ENCODE measurements around the gene MEMO1.
"Not testable (repeated sequence)": the region's sequence is repeated elsewhere in the genome, so short reads cannot be mapped to it uniquely, and the experiment has no call there.

MEMO1 gene

DNA sequence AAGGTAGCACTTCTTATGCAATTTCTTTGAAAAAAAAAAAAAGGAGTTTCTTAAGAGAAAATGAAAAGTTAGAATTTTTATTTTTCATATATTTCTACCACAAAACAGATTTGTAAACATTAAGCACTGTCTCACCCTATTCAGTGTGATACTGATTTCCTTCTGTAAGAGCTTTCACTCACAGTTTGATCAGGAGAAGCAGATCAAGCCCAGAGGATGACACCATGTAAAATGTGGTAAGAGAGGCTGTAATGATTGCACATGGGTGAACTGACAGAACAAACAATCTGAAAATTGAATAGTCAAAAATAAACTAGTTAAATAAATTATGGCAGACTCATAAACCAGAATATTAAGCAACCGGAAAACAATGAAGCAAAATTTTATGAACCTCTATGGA, 54.5 kb downstream of the MEMO1 start:
- no peak for DNase-seq

DNA sequence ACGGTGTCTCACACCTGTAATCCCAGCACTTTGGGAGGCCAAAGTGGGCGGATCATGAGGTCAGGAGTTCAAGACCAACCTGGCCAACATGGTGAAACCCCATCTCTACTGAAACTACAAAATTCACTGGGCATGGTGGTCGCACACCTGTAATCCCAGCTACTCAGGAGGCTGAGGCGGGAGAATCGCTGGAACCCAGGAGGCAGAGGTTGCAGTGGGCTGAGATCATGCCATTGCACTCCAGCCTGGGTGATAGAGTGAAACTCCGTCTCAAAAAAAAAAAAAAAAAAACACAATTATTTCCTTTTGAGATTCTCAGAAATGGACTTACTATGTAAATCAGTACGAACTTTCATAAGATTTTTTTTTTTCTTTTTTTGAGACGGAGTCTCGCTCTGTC, 57.7 kb downstream of the MEMO1 start:
- not testable (repeated sequence) for DNase-seq

DNA sequence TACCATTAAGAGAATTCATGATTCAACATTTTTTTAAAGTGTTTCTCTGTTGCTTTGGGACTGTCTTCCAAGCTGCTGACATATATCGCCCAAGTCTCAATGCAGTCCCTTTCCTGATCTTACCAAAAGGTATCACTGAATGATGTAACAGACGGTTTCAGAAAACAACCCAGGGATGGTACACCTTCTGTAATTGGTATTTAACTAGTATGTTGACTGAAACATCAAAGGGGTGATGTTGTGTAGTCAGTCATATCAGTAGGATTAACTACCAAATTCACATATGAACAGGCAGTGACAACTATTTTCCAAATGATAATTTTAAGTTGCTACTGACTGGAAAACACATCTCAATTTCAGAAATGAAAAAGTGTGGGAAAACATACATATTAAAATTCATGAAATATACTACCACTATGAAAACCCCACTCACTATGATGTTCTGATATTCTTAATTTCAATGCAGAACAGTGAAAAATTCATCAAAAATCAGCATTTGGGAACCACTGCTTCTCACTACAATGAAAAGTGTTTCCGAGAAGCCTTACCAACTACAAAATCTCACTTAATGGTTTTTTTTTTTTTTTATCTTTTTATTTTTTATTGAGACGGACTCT, 59.8 kb downstream of the MEMO1 start:
- DNase-seq = no peak

DNA sequence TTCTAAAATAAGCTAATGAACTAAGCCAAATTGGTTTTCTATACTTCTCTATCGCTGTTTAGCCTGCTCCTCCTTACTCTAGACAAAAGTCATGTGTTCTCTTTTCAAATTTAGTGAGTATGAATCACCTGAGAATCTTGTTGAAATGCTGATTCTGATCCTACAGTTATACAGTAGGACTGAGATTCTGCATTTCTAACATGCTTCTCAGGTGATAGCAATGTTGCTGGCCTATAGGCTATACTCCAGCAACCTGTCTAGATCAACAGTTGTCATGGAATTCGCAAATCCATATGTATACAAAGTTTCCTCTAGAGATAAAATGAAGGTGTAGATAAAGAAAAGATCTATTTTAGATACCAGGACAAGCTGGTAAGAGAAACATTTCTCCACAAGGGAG, 62.9 kb downstream of the MEMO1 start:
- peak; percentile 68 for DNase-seq

DNA sequence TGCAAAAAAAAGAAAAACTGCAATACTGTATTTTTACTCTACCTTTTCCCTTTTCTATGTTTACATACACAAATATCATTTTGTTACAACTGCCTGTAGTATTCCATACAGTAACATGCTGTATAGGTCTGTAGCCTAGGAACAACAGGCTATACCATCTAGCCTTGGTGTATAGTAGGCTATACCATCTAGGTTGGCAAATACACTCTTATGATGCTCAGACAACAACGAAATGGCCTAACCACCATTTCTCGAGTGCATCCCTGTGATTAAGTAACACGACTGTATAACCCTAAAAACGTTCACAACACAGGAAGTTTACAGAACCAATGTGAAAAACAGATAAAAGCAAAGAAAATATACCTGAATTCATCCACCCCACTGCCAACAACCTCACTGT, 64.0 kb downstream of the MEMO1 start:
- DNase-seq = no peak

DNA sequence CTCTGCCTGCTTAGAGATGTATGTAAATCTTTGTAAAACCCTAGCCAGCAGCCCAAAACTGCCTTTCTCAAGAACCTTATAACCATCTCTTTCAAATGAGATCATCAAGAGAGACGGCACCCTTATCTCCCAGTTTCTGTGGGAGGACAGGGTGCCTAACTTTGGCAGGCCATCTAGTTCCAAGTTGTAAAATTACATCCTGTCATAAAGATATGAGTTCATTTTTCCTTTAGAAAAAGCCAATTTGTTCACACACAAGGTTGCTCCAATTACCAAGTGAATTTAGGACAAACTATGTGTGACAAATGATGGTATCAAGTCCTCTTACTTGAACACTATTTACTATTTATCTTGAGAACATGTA, 65.3 kb downstream of the MEMO1 start:
- DNase-seq = peak; percentile 92

DNA sequence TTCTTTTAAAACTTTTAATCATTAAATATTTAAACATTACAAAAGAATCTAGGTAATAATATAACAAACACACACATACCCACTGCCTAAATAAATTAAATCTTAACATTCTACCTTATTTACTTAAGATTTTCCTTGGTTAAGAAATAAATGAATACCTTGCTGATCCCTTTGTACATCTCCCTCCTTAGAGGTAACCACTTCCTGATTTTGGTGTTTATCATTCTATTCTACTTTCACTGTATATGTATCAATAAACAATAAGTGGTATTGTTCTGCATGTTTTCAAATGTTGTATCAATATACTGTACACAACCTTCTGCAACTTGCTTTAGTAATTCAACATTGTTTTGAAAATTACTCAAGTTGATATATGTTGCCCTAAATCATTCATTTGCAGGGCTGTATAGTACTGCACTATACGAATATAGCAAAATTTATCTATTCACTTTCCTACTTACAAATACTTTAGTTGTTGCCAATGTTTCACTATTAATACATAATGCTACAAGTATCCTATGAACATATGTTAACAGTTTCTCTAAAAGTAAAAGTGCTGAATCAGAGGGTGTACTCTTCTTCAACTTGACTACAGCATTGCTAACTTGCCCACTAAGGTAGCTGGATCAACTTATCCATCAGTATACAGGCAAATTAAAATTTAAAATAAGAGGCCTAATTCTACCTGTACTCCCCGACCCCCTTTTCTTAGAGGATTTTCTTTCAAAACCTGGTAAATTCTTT, 65.8 kb downstream of the MEMO1 start:
- DNase-seq = peak; percentile 9

DNA sequence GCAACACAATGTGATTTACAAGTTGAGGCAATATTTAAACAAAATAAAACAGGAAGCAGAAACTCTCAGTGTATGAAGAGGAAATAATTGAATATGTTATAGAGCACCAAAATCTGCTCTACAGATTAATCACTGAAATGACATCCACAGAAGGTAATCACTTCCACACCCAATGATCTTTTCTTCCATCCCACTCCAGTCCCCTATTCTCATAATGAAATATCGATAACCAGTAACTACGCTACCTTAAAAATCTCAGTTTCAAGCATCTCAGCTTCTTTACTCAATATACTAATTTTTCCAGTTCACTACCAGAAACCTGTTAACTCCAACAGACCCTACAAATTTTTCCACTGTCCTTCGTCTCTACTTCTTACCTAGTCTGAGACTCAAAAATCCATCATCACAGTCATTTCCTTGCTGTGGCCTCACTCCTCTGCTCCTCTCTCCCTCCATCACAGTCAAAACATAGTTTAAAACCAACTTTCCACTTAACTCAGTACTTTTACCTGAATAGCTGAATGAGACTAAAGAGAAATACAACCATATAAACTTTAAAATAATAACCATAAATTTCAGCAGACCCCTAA, 67.1 kb downstream of the MEMO1 start:
- DNase-seq = no peak

DNA sequence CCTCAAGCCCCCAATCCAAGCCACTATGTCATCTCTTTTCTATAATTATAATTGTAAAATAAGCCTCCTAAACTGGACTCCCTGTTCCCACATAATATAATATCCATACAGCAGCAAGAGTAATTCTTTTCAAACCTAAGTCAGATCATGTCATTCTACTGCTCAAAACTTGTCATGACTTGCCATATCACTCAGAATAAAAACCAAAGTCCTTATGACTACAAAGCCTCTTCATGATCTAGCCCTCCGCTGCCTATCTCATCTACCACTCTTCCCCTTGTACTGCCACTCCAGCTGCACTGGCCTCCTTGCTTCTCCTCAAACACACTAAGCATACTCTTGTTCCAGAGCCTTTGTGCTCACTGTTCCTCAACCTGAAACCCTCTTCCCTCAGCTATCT, 69.9 kb downstream of the MEMO1 start:
- no peak for DNase-seq

DNA sequence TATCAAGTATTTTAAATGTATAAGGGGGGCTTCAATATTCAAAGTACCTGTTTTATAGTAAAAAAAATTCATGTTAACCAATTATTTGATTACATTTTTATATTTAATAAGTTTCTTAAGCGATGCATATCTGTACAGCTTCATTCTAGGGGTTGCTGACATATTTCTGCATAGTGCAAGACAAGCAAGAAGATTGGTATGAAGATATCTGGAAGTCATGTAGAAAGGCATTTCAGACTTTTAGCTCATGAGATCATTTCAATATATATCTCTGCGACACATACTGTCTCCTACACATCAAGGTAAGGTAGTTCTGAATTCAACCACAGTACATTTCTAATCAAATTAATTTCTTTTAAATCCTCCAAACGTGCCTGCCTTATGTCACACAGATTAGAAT, 73.1 kb downstream of the MEMO1 start:
- DNase-seq = peak; percentile 58

DNA sequence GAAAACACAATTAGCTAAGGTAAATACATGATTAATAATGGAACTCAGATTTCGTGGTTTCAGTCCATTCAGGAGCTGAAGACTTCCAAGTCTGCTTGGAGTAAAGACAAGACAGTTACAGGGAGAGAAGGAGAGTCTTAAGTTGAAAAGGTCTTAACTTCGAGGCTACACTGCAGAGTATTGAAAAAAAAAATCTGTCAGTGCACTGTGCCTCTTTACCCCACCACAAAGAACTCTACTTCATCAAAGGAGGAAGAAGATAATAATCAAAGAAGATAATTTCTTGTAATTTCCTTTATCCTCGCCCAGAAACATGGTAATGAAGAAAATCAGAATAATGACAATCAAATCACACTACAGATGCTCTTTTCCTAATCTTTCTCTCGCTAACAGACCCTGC, 75.4 kb downstream of the MEMO1 start:
- no peak for DNase-seq

DNA sequence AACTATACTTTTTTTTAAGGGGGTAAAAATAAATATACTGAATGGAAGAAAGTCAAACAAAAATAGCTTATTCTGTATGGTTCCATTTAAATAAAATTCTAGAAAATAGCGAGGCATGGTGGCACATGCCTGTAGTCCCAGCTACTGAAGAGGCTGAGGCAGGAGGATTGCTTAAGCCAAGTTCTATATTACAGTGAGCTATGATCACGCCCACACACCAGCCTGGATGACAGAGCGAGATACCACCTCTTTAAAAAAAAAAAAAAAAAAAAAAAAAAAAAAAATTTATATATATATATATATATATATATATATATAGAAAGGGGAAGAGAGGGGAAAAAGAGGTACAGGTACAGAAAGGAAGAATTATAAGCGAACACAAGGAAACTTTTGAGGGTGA, 77.7 kb downstream of the MEMO1 start:
- DNase-seq = no peak

DNA sequence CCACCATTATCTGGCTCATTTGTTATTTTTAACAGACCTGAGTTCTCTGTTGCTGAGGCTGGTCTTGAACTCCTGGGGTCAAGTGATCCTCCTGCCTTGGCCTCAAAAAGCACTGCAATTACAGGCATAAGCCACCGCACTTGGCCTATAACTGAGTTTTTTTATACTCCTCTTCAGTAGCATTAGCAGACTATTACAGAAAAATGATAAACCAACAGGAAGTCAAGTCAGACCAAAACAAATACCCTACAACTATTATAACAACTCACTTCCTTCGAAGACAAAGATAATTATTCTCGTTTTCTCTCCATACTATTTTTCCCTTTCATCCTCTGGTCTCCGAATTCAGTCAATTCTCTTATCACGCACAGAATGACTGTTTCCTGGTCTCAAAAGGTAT, 78.2 kb downstream of the MEMO1 start:
- DNase-seq = no peak

DNA sequence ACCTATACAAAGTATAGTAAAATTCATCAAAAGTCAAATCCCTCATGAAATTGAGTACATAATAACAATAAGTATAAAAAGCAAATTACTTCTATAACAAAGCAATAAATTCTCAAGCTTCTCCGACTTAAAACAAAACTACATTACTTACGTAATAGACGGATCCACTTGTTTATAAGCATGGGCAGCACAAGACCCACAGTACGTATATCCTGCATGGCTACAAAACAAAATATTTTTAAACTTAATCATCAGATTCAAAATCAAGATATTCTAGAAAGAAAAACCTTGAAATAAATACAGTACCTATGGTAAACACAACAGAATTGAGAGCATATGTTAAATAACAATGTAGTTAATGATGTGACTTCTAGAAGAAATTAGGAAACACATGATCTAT, 78.9 kb downstream of the MEMO1 start:
- no peak for DNase-seq

DNA sequence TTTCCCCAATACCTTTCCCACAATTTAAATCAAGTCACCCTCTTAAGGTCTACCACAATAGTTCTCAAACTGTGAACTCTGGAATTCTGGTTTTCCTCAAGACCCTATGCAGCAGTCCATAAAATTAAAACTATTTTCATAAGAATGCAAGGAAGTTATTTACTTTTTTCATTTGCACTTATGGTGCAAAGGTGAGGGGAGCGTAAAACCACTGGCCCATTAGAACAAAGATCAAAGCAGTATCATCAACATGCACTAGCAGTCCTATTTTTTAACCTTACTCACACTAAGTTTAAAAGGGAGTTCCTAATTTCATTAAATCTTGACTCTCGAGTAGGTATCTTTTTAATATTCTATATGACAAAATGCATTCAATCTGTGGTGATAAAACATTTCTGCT, 85.3 kb downstream of the MEMO1 start:
- no peak for DNase-seq

DNA sequence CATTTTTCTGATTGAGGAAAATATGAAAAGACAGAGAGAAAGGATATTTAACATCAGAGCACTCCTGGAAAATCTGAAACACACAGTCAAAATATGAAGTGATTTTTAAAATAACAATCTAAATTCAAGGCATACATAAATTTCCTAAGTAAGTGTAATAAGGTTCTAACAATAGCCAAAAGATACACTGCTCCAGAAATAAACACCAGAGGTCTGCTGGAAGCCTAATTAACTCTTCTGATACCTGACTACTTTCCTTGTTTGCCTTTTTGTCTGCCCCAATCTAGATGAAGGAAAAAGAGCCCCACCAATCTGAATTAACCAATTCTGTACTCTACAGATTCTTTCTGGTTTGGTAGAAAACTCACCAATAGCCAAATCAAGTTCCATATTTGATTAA, 87.1 kb downstream of the MEMO1 start:
- DNase-seq = no peak

DNA sequence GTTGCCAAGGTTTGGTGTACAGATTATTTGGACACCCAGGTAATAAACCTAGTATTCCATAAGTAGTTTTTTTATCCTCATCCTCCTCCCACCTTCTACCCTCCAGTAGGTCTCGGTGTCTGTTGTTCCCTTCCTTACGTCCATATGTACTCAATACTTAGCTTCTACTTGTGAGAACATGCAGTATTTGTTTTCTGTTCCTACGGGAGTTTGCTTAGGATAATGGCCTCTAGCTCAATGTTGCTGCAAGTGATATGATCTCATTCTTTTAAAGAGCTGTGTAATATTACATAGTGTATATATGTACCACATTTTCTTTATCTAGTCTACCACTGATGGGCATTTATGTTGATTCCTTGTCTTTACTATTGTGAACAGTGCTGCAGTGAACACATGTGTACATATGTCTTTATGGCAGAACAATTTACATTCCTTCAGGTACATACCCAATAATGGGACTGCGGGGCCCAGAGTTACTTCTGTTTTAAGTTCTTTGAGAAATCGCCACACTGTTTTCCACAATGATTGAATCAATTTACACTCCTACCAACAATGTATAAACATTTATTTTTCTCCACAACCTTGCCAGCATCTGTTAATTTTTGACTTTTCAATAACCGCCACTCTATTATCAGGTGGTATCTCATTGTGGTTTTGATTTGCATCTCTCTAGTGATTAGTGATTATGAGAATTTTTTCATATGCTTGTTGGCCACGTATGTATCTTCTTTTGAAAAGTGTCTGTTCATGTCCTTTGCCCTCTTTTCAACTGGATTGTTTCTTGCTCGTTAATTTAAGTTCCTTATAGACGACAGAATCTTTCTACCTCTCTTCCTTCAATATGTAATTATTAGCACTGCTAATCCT, 88.0 kb downstream of the MEMO1 start:
- no peak for DNase-seq

DNA sequence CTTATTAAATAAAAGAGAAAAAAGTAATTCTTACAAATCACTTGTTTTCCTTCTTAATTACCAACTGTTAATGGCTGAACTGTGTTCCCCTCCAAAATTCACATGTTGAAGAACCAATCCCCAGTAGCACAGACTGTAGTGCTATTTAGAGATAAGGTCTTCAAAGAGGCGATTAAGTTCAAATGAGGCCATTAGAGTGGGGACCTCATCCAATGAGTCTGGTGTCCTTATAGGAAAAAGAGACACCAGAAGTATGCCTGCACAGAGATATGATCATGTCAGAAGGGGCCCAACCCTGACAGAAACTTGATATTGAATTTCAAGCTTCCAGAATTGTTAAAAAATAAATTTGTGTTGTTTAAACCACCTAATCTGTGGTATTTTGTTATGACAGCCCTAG, 89.8 kb downstream of the MEMO1 start:
- DNase-seq = no peak

DNA sequence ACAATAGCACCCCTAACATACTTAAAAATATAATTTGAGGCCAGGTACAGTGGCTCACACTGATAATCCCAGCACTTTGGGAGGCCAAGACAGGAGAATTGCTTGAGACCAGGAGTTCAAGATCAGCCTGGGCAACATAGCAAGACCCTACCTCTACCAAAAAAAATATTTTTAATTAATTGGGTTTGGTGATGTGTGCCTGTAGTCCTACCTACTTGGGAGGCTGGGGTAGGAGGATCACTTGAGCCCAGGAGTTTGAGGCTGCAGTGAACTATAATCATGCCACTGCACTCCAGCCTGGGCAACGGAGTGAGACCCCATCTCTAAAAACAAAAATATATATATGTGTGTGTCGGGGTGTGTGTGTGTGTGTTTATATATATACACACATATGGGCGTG, 91.3 kb downstream of the MEMO1 start:
- no peak for DNase-seq

DNA sequence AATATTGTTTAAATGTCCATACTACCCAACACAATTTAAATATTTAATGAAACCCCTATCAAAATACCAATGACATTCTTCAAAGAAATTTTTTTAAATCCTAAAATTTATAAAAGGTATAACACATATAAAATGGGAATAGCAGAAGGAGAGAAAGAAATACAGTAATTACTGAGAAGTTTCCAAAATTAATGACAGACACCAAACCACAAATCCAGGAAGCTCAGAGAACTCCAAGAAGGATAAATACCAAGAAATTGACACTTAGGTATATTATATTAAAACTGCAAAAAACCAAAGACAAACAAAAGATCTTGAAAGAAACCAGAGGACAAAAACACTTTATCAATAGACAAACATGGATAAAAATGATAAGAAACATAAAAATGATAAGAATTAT, 101.1 kb downstream of the MEMO1 start:
- DNase-seq = no peak

DNA sequence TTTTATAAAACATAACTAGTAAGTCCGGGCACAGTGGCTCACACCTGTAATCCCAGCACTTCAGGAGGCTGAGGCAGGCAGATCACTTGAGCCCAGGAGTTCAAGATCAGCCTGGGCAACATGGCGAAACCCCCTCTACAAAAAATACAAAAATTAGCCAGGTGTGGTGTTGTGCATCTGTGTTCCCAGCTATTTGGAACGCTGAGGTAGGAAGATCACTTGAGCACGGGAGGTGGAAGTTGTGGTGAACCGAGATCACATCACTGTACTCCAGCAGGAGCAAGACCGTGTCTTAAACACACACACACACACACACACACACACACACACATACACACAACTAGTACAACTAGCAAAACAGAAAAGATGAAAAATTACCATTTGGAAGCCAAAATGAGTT, 103.3 kb downstream of the MEMO1 start:
- DNase-seq = not testable (repeated sequence)

DNA sequence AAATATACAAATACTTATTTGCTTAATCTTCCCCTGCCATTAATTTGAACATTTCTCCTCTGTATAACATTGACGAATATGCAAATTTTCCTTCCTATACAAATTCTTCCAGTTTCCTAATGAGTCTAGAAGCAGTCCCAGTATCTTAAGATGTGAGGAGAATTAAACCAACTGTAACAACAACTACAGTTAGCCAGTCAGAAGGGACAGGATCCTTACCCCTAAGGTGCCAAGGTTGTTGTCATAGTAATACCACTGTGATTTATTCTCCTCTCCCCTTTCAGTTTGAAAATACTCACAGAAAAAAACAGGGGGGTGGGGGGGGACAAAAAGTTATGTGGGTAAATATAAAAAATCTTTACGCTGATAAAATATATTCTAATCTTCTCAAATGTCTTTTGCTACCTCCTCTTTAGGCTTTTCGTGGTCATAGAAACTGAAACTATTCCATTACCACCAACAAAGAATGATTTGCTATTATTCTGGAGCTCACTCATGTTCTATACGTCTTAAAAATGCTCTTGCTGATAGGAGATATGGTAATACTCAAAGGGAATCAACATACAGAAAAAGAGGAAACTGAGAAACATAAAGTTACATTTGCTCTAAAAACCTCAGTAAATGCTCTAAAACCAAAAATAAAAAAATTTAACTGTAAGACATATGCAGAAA, 107.6 kb downstream of the MEMO1 start:
- no peak for DNase-seq

DNA sequence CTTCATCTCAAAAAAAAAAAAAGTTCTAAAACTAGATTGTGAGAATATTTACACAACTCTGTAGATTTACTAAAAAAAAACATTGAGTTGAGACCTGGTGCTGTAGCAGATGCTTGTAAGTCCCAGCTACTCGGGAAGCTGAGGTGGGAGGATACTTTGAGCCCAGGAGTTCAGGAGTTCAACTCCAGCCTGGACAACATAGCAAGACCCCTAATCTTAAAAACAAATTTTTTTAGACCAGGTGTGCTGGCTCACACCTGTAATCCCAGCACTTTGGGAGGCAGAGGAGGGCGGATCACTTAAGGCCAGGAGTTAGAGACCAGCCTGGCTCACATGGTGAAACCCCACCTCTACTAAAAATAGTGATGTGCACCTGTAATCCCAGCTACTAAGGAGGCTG, 108.9 kb downstream of the MEMO1 start:
- DNase-seq = no peak

Data from NCI-H226 (cell line).